HepG2 (cell line): ENCODE results near the gene ZNF793. TPM values are rescaled to one million over a fixed set of nuclear protein-coding genes. Genes with fewer than 3 reads are reported as not detected.

Experiments
- ARHGAP35 ChIP-seq: sonication (generic); formaldehyde crosslinking; IDR thresholded peaks from 2 replicates; pipeline ENCODE4 v1.9.0; 2022; ENCODE audit warnings: mild to moderate bottlenecking, inconsistent platforms, moderate library complexity, missing genetic modification reagents, borderline replicate concordance
- ATM ChIP-seq: fragments of 450-650 bp; IDR thresholded peaks from 2 replicates; pipeline ENCODE4 v1.7.1; 2017; ENCODE audit warnings: mild to moderate bottlenecking, borderline replicate concordance
- BHLHE40 ChIP-seq: IDR thresholded peaks from 2 replicates; pipeline ENCODE4 v1.6.1; 2011; ENCODE audit warnings: low read length, improper control_type of control experiment
- CBX1 ChIP-seq: IDR thresholded peaks from one replicate; pipeline ENCODE4 v1.6.1; 2016; ENCODE audit warnings: antibody characterized with exemption, low read depth
- DR1 ChIP-seq: sonication (generic); formaldehyde crosslinking; IDR thresholded peaks from 2 replicates; pipeline ENCODE4 v1.8.0; 2021; ENCODE audit warnings: mild to moderate bottlenecking, missing genetic modification reagents, inconsistent platforms
- ETV5 ChIP-seq: IDR thresholded peaks from 2 replicates; pipeline ENCODE4 v1.6.1; 2018; ENCODE audit warnings: missing biosample characterization, missing genetic modification reagents, inconsistent platforms, borderline replicate concordance
- GZF1 ChIP-seq: sonication (generic); formaldehyde crosslinking; IDR thresholded peaks from 2 replicates; pipeline ENCODE4 v1.5.1; 2020; ENCODE audit warnings: mild to moderate bottlenecking, missing genetic modification reagents
- HNF4A ChIP-seq: sonication (generic); formaldehyde crosslinking; IDR thresholded peaks from 2 replicates; pipeline ENCODE4 v1.4.0; 2020; ENCODE audit warnings: missing genetic modification reagents
- HNRNPLL ChIP-seq: fragments of 200-400 bp; formaldehyde crosslinking; IDR thresholded peaks from 2 replicates; pipeline ENCODE4 v1.6.1; 2017; ENCODE audit warnings: mild to moderate bottlenecking, low read depth, low read length; ENCODE audit not compliant: poor library complexity, severe bottlenecking
- HOXA3 ChIP-seq: sonication (generic); formaldehyde crosslinking; IDR thresholded peaks from 2 replicates; pipeline ENCODE4 v1.5.0; 2020; ENCODE audit warnings: missing genetic modification reagents
- NCOA2 ChIP-seq: sonication (generic); formaldehyde crosslinking; IDR thresholded peaks from 2 replicates; pipeline ENCODE4 v1.8.0; 2022; ENCODE audit warnings: inconsistent platforms
- RARA ChIP-seq: IDR thresholded peaks from 2 replicates; pipeline ENCODE4 v1.6.1; 2016; ENCODE audit warnings: missing genetic modification reagents, missing compliant biosample characterization
- SATB2 ChIP-seq: sonication (generic); formaldehyde crosslinking; IDR thresholded peaks from 2 replicates; pipeline ENCODE4 v1.5.0; 2020; ENCODE audit warnings: missing genetic modification reagents
- SP140L ChIP-seq: sonication (generic); formaldehyde crosslinking; IDR thresholded peaks from 2 replicates; pipeline ENCODE4 v1.4.0; 2020; ENCODE audit warnings: missing genetic modification reagents, borderline replicate concordance
- YEATS4 ChIP-seq: sonication (generic); formaldehyde crosslinking; IDR thresholded peaks from 2 replicates; pipeline ENCODE4 v1.4.0; 2020; ENCODE audit warnings: missing genetic modification reagents, borderline replicate concordance
- ZBTB33 ChIP-seq: sonication (generic); formaldehyde crosslinking; IDR thresholded peaks from 2 replicates; pipeline ENCODE4 v1.4.0; 2020; ENCODE audit warnings: missing genetic modification reagents
- ZBTB39 ChIP-seq: sonication (generic); formaldehyde crosslinking; IDR thresholded peaks from 2 replicates; pipeline ENCODE4 v1.5.0; 2020; ENCODE audit warnings: missing genetic modification reagents
- ZMYM3 ChIP-seq: sonication (generic); formaldehyde crosslinking; IDR thresholded peaks from 2 replicates; pipeline ENCODE4 v1.5.1; 2020; ENCODE audit warnings: mild to moderate bottlenecking, missing genetic modification reagents
- ZMYM4 ChIP-seq: sonication (generic); formaldehyde crosslinking; IDR thresholded peaks from 2 replicates; pipeline ENCODE4 v1.8.1; 2023; ENCODE audit warnings: mild to moderate bottlenecking, missing genetic modification reagents
- ZNF251 ChIP-seq: sonication (generic); formaldehyde crosslinking; IDR thresholded peaks from 2 replicates; pipeline ENCODE4 v1.9.0; 2021; ENCODE audit warnings: mild to moderate bottlenecking, missing genetic modification reagents
- ZNF549 ChIP-seq: sonication (generic); formaldehyde crosslinking; IDR thresholded peaks from 2 replicates; pipeline ENCODE4 v1.5.0; 2020; ENCODE audit warnings: missing genetic modification reagents
- ZNF556 ChIP-seq: sonication (generic); formaldehyde crosslinking; IDR thresholded peaks from 2 replicates; pipeline ENCODE4 v1.4.0; 2020; ENCODE audit warnings: mild to moderate bottlenecking, missing genetic modification reagents, borderline replicate concordance
- ZNF614 ChIP-seq: IDR thresholded peaks from 2 replicates; pipeline ENCODE4 v1.6.1; 2018; ENCODE audit warnings: missing biosample characterization, missing genetic modification reagents, inconsistent platforms, borderline replicate concordance
- polyA plus RNA-seq, 8 experiments: library from polyadenylated mRNA; depleted of rRNA in 3 of 8; stranded (reverse) in 7 of 8; unstranded in 1 of 8; fragments of >200 nt; fragmentation: Illumina TruSeq in 4 of 8; extraction: Trizol in 4 of 8; gene quantifications; 2 replicates each; pipeline versions ENCODE4 v1.2.1 to v1.2.3, GENCODE V29; 2011 to 2016; ENCODE audit warnings: low read depth in 4 of 8, missing spikeins in 1 of 8, mixed read lengths in 1 of 8; ENCODE audit not compliant: insufficient read depth in 1 of 8
- total RNA-seq, 5 experiments: library from RNA; depleted of rRNA; stranded (reverse); fragments of >200 nt; fragmentation: Illumina TruSeq; extraction: Trizol; gene quantifications; 2 replicates each; pipeline ENCODE4 v1.2.3, GENCODE V29; 2016; ENCODE audit warnings: low read depth in 1 of 5
- TF ChIP-seq, protein P1 (sequence below): sonication (generic); formaldehyde crosslinking; IDR thresholded peaks from 2 replicates; pipeline ENCODE4 v1.5.0; 2020; ENCODE audit warnings: missing genetic modification reagents, mild to moderate bottlenecking, borderline replicate concordance
- TF ChIP-seq, protein P2 (sequence below): sonication (generic); formaldehyde crosslinking; IDR thresholded peaks from 2 replicates; pipeline ENCODE4 v1.8.0; 2022; ENCODE audit warnings: mild to moderate bottlenecking, missing genetic modification reagents

The ZNF793 gene
- total and polyA plus RNA-seq, 2 of the 13 experiments (the other 11 are each of a cell fraction or from before 2014, with no cell fraction given): 0.13 to 0.35 TPM

- TF ChIP-seq, protein P1, sequence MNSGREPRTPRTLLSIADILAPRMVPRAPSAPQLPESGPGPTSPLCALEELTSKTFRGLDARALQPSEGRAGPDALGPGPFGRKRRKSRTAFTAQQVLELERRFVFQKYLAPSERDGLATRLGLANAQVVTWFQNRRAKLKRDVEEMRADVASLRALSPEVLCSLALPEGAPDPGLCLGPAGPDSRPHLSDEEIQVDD (CRISPR knock-in tag): no peak
- TF ChIP-seq RARA (CRISPR knock-in tag) (0 out of 2 replicates have a peak, but pooled peaks have one; percentile 17), SP140L (CRISPR knock-in tag) (no peak), ZBTB39 (CRISPR knock-in tag) (no peak), DR1 (CRISPR knock-in tag) (no peak), ZBTB33 (CRISPR knock-in tag) (peak; percentile 77; the same call in 1 of the 2 replicates), HNF4A (CRISPR knock-in tag) (0 out of 2 replicates have a peak, but pooled peaks have one; percentile 27), ARHGAP35 (CRISPR knock-in tag) (0 out of 2 replicates have a peak, but pooled peaks have one; percentile 41), YEATS4 (CRISPR knock-in tag) (peak; percentile 87), ATM (no peak), HOXA3 (CRISPR knock-in tag) (peak; percentile 92), ZNF556 (CRISPR knock-in tag) (peak; percentile 77), ZNF614 (CRISPR knock-in tag) (peak; percentile 61; the same call in 1 of the 2 replicates), NCOA2 (CRISPR knock-in tag) (no peak; the same call in 1 of the 2 replicates), ZMYM4 (CRISPR knock-in tag) (peak; percentile 90), ZNF251 (CRISPR knock-in tag) (no peak), BHLHE40 (peak; percentile 27; the same call in 1 of the 2 replicates), ZMYM3 (CRISPR knock-in tag) (peak; percentile 67; the same call in 1 of the 2 replicates), ZNF549 (no peak), SATB2 (CRISPR knock-in tag) (no peak), ETV5 (peak; percentile 38; the same call in 1 of the 2 replicates), HNRNPLL (peak; percentile 73), CBX1 (peak; percentile 86), GZF1 (CRISPR knock-in tag) (0 out of 2 replicates have a peak, but pooled peaks have one; percentile 78)
- TF ChIP-seq, protein P2, sequence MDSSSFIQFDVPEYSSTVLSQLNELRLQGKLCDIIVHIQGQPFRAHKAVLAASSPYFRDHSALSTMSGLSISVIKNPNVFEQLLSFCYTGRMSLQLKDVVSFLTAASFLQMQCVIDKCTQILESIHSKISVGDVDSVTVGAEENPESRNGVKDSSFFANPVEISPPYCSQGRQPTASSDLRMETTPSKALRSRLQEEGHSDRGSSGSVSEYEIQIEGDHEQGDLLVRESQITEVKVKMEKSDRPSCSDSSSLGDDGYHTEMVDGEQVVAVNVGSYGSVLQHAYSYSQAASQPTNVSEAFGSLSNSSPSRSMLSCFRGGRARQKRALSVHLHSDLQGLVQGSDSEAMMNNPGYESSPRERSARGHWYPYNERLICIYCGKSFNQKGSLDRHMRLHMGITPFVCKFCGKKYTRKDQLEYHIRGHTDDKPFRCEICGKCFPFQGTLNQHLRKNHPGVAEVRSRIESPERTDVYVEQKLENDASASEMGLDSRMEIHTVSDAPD (CRISPR knock-in tag): peak; percentile 33; the same call in 1 of the 2 replicates
These were observed 39.7 kb upstream of the ZNF793 start, which contains the start of gene ZNF569 (continued) for GRCh38 chr19:37466798-37467607.
